Iris pigment epithelial cell (primary cell): ENCODE results near the gene KMT2D.

Experiments used
- DNase-seq: peaks from one replicate; pipeline ENCODE4 v3.0.0-alpha.2; 2011; ENCODE audit warnings: low read depth

The KMT2D gene, protein sequence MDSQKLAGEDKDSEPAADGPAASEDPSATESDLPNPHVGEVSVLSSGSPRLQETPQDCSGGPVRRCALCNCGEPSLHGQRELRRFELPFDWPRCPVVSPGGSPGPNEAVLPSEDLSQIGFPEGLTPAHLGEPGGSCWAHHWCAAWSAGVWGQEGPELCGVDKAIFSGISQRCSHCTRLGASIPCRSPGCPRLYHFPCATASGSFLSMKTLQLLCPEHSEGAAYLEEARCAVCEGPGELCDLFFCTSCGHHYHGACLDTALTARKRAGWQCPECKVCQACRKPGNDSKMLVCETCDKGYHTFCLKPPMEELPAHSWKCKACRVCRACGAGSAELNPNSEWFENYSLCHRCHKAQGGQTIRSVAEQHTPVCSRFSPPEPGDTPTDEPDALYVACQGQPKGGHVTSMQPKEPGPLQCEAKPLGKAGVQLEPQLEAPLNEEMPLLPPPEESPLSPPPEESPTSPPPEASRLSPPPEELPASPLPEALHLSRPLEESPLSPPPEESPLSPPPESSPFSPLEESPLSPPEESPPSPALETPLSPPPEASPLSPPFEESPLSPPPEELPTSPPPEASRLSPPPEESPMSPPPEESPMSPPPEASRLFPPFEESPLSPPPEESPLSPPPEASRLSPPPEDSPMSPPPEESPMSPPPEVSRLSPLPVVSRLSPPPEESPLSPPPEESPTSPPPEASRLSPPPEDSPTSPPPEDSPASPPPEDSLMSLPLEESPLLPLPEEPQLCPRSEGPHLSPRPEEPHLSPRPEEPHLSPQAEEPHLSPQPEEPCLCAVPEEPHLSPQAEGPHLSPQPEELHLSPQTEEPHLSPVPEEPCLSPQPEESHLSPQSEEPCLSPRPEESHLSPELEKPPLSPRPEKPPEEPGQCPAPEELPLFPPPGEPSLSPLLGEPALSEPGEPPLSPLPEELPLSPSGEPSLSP (N-terminal part only)

DNA sequence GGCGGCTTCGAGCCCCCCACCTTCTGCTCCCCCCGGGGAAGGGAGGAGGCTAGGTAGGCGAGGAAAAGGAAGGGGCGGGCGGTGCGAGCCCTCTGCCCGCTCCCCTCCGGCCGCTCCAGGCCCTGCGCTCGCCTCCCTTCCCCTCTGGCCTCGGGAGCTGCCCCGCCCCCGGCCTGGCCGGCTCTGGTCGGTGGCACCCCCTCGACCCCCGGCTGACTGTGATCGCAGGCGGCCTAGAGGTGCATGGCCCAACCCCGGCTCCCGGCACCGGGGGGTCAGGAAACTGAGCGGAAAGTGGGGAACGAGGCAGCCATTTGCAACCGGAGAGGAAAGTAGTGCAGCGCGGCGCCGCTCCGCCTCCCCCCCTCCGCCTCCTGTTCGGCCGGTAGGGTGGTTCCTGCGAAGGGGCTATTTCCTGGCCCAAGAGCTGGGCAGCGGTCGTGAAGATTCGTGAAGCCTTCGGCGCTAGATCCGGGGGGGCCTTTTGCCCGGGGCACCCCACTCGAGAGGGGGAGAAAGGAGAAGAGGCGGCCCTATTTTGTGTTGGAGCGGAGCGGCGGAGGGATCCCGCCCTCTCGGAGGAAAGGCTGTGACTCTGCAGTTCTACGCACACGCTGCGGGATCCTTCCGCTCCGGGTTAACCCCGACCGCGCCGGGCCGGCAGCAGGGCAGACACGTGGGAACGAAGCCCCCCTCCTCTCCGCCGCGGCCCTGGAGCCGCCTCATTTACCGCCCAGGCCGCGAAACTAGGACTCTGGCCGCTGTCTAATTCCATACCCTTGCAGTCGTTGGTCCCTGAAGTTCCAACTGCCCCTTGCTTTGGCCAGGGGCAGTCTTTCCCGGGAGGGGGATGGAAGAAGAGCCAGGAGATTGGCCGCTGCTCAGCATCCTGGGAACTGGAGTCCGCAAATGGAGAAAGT lies at the start of gene KMT2D:
Gene KMT2D, minus strand, starts transcription at position 558 of the 920 bp plus-strand sequence. CDS start 5,470 bp downstream, outside the sequence.
- peak; percentile 98 for DNase-seq

DNA sequence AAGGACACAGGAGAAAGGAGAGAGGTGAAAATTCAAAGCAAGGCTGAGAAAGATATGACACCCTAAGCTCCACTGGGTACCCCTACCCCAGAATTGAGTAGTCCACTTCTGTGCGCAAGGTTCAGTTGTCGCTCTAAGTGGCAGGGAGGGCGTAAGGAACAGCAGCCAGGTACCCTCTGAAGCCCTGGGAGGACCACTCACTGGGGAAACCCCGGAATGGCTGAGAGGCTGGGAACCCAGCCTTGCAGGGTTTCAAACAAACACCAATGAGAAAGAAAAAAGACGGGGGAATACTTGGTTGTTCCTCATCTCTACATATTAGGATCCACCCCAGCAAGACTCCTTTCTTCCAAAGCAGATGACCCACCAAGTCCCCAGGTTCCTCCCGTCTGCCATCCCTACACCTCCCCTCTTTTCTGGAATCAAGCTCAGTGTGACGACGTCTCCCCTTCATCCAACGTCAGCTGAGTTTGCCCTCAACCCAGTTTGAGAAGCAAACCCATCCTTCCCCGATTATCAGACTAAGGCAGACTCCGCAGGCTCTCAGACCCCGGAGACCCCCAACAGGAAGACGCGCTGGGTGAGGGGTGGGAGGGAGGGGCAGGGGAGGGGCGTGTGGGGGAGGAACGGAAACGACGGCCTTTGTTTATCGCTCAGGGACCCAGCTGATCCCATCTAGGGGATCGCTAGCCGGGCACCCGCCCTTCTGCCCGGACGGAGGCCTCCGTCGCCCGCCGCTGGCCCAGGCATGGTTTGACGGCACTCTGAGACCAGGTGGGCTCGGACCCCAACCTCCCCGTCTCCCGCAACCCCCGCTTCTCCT lies 49.3 kb upstream of the KMT2D start:
- DNase-seq, result no peak

DNA sequence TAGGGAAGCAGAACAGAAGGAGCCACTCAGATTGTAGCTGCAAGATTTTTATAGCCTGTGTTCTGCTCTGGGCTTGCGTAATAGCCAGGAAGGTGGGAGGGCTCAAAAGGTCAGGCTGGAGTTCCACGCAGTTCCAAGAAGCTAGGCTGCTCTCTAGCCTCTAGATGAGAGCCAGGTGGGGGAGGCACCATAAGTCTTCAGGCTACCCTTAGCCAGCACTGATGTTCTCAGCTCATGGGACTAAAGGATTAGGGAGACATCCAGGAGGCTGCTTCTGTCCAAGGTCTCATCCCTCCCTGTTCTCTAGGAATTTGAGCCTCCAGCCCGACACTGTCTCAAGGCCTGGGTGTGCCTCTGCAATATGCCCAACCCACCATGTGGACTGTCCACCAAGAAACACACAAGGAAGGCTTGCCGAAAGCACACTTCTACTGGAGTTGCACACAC lies 48.4 kb upstream of the KMT2D start:
- peak; percentile 42 for DNase-seq

GRCh38 chr12:49105504-49106084 lies 45.0 kb upstream of the KMT2D start:
- DNase-seq, result peak; percentile 56

DNA sequence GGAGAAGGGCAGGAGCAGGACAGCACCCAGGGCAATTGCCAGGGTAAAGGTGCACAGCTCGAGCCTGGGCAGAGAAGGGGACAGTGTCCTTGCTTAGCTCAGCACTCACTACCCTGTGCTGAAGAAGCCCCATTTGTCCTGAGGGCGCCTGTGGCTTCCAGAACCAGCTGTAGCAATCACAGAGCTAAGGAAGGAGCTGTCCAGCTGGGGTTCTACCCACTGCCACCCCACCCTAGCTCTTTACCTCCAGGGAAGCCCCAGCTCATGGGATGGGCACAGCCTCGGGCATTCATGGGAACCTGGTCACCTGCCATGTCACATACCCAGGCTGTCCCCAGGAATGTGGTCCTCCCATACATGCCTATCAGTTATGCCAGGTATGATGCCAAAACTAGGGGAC lies 44.2 kb upstream of the KMT2D start:
- DNase-seq, result no peak

GRCh38 chr12:49100380-49100779 lies 39.8 kb upstream of the KMT2D start:
- no peak for DNase-seq

DNA sequence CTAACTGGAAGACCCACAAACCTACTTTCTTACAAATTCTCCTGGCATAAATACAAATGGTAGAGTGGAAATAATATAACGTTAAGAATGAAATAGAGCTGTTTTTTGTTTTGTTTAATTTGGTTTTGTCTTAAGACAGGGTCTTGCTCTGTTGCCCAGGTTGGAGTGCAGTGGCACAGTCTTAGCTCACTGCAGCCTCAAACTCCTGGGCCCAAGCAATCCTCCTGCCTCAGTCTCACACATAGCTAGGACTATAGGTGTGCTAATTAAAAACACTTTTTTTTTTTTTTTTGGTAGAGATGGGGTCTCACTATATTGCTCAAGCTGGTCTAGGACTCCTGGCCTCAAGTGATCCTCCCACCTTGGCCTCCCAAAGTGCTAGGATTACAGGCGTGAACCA lies 38.1 kb upstream of the KMT2D start:
- no peak for DNase-seq

DNA sequence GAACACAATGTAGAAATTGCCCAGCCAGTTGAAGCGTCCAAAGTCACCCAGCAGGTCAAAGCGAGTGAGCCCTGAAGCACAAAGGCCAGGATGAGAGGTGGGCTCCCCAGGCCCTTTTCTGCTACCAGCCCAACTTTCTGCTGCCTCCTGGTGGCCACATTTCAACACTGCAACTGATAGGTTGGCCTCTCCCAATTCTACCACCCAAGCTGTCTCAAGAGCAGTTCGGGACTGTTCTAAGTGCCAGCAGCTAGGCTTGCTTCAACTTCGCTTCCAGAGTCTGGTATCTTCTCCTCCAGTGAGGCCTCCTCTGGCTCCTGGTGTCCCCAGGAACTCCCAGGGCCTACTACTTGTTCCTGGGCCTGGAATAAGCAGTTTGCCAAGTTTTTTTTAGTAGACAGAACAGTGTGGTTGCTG lies 37.4 kb upstream of the KMT2D start:
- DNase-seq, result peak; percentile 41

DNA sequence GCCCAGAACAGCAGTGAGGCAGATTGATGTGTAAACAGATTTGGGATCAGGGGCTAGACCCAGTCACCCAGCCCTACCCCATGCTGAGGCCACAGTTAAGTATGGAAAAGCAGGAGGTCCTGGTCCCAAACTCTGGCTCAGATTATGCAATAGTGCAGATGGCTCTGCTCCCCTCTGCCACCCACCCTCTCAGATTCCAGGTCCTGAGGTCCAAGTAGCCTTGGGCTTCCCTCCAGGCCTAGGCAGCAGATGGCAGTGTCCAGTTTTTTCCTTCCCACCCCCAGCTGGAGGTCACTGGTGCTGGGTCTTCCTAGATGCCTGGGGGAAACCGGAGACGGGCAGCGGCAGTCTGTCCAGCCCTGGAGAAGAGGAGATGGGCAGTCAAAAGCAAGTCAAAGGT lies 36.8 kb upstream of the KMT2D start:
- DNase-seq, result no peak

DNA sequence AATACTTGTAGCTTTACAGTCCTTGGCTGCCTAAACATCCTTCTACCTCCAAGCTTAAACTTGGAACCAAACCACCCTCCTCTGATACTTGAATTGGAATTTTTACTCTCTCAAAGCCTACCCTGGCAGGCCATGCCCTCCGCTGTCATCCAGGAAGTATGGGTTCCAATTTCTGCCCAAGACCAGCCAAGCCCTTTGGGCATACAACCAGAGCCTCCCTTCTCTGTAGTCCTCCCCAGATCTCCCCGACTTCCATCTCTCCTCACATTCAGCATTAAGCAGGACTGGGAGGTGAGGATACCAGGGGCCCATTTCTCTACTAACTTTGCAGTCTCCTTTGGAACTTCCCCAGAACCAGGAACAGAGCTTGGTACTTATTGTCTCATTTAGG lies 34.4 kb upstream of the KMT2D start:
- DNase-seq, result no peak

GRCh38 chr12:49094160-49094974 lies 33.8 kb upstream of the KMT2D start, which contains the start of gene DHH:
Gene DHH, minus strand, starts transcription at chr12:49094801. Its CDS starts 289 bp downstream, at chr12:49094512.
- no peak for DNase-seq

DNA sequence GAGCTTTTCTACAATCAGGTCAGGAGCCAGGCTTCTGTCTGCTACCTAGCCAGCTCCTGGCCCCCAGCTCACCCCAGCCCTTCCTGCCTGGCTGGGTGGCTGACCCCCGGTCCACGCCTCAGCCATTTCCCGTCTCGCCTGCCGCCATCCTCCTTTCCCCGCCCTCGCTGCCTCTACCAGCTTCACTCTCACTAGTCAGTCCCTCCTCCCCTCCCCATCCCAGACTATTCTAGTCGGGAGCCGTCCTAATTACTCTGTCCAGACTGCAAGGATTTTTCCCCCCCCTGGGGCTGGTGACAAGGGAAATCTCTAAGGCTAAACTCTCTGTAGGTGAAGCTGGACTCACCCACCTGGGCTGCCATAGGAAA lies 33.2 kb upstream of the KMT2D start:
- DNase-seq, result no peak

GRCh38 chr12:49092816-49093406 lies 32.3 kb upstream of the KMT2D start:
- no peak for DNase-seq

GRCh38 chr12:49092086-49092815 lies 31.7 kb upstream of the KMT2D start:
- peak; percentile 26 for DNase-seq

GRCh38 chr12:49091836-49092085 lies 31.2 kb upstream of the KMT2D start:
- peak; percentile 27 for DNase-seq

GRCh38 chr12:49091056-49091835 lies 30.7 kb upstream of the KMT2D start:
- no peak for DNase-seq

DNA sequence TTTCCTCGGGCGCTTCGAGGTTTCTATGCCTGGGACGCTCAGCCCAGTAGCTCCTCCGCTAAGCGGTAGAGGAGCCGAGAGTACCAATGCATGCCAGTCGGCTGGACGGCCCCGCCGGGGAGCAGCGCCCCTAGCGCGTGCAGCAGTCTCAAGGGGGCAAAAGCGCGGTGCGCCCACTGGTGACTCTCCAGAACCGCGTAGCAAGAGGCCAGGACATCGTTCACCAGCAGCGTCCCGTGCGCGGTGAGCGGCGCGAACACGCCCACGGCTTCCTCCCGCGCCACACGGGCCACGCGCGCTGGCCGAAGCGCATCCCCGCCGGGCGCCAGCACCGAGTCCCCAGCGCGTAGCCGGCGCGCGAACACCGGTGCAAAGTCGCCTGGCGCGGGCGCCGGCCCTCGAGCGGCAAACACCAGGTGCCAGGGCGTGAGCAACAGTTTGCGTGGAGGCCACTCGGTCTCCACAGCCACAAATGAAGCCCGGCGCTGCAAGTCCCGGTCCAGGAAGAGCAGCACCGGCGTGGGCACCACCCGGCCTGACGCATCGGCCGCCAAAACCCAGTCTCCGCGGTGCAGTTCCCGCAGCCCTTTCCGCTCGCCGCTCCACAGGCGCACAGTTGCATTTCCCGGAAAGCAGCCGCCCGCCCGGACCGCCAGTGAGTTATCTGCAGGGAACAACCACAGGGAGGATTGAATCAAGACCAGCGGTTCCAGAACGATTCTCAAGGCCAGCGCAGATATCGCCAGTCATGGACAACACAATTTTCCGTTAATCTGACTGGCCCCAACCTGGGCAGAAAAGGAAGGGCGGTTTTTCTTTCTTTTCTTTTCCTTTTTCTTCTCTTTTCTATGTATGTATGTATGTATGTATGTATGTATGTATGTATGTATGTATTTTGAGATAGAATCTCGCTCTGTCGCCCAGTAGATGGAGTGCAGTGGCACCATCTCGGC lies 29.5 kb upstream of the KMT2D start:
- peak; percentile 45 for DNase-seq
